Vagina (tissue), 2 donors: Measurements from ENCODE around the gene TEX48. TPM values are rescaled to one million over a fixed set of nuclear protein-coding genes. Genes with fewer than 3 reads are reported as not detected.
A peak's percentile ranks its signal among the peaks of the same experiment; 100 is the strongest.

ENCODE experiments used
- DNase-seq, 2 donors: peaks; one replicate each; pipeline ENCODE4 v3.0.0-alpha.2; 2017; ENCODE audit errors: extremely low spot score in 2 of 2
- H3K27ac ChIP-seq: fragments of 200-600 bp; sonication (generic); one replicate; pipeline ENCODE4 v1.5.1; 2019
- H3K27me3 ChIP-seq: fragments of 200-600 bp; sonication (generic); one replicate; pipeline ENCODE4 v1.5.1; 2019
- H3K36me3 ChIP-seq, 2 donors: fragments of 200-600 bp; sonication (generic); one replicate each; pipeline ENCODE4 v1.5.1; 2017 to 2019
- H3K4me1 ChIP-seq: fragments of 200-600 bp; sonication (generic); one replicate; pipeline ENCODE4 v1.5.1; 2019
- H3K4me3 ChIP-seq, 2 donors: fragments of 200-600 bp; sonication (generic); 1 replicate in 1 of 2; 2 replicates in 1 of 2; pipeline ENCODE4 v1.5.1; 2016 to 2019
- H3K9me3 ChIP-seq: fragments of 200-600 bp; sonication (generic); one replicate; pipeline ENCODE4 v1.5.1; 2019
- POLR2A ChIP-seq, 2 donors: fragments of 450-650 bp; IDR thresholded peaks; one replicate each; pipeline ENCODE4 v1.6.1; 2017; ENCODE audit warnings: antibody characterized with exemption in 2 of 2, mild to moderate bottlenecking in 2 of 2, moderate library complexity in 2 of 2
- POLR2AphosphoS5 ChIP-seq, 2 donors: sonication (generic); formaldehyde crosslinking; IDR thresholded peaks; one replicate each; pipeline ENCODE4 v1.9.0; 2017; ENCODE audit warnings: antibody characterized with exemption in 2 of 2, mild to moderate bottlenecking in 2 of 2, low read depth in 1 of 2; ENCODE audit not compliant: insufficient read depth in 1 of 2
- intact Hi-C: fragments of 100-400 bp; cut with DNase I; formaldehyde crosslinking; loops from one replicate; pipeline ENCODE4 v1.15.1; 2023
- total RNA-seq: library from RNA; depleted of rRNA; stranded (reverse); fragments of >200 nt; gene quantifications from one replicate; pipeline ENCODE4 v1.2.3, GENCODE V29; 2016
- TF ChIP-seq, protein P1 (sequence below), 3 experiments: fragments of 450-650 bp in 2 of 3; fragments of 200-600 bp in 1 of 3; sonication (generic) in 1 of 3; IDR thresholded peaks; one replicate each; pipeline ENCODE4 v1.5.1; 2017 to 2019; ENCODE audit warnings: antibody characterized with exemption in 3 of 3, mild to moderate bottlenecking in 2 of 3, moderate library complexity in 2 of 3

TEX48 gene
- total RNA-seq, 1 donor from 2014 or later = not detected

DNA sequence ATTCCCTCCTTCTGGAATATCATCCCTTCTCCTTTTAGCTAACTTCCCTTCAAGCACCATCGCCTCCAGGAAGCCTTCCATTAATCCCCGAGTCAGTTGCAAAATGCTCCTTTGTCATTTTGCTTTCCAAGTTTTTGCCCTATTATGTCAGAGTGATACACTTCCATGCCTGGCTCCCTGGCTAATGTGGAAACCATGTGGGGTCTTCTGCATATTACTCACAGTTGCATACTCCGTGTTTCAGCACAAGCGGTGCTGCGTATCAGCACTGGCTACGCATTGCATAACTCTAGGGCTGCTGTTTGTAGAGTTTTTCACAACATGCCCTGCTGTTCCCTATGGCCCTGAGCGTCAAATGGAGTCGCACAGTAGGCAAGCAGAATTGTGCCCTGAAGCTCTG is 26.3 kb downstream of the TEX48 start:
- intact Hi-C loops = no loop called here
- TF ChIP-seq, protein P1, sequence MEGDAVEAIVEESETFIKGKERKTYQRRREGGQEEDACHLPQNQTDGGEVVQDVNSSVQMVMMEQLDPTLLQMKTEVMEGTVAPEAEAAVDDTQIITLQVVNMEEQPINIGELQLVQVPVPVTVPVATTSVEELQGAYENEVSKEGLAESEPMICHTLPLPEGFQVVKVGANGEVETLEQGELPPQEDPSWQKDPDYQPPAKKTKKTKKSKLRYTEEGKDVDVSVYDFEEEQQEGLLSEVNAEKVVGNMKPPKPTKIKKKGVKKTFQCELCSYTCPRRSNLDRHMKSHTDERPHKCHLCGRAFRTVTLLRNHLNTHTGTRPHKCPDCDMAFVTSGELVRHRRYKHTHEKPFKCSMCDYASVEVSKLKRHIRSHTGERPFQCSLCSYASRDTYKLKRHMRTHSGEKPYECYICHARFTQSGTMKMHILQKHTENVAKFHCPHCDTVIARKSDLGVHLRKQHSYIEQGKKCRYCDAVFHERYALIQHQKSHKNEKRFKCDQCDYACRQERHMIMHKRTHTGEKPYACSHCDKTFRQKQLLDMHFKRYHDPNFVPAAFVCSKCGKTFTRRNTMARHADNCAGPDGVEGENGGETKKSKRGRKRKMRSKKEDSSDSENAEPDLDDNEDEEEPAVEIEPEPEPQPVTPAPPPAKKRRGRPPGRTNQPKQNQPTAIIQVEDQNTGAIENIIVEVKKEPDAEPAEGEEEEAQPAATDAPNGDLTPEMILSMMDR (IDR thresholded peaks at IDR 0.05) = no peak
- TF ChIP-seq POLR2AphosphoS5 (IDR thresholded peaks at IDR 0.05; ENCODE audit: insufficient read depth in 1 of 2, low read depth in 1 of 2) (no peak), POLR2A (IDR thresholded peaks at IDR 0.05) (no peak)

DNA sequence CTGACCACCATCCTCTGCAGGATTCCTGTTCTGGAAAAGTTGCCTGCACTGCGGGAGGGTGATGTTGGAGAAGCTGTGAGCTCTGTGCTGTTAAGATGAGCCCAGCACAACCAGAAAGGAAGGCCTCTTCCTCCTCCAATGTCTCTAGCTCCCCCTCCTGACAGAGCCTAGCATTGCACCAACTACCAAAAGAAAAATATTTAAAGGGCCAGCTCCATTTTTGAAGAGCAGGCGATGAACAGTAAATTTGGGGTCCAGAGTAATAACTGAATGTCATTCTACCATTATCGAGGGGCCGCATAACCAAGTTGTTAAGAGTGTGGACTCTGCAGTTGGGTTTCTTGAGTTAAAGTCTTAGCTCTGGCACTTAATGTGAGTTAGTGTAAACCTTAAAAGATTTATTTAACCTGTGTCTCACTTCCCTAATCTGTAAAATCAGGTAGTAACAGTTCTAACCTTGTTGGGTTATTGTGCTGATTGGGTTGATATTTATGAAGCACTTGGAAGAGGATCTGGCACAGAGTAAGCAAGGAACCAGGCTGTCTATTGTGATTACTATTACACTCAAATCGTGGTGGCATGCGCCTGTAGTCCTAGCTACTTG is 28.3 kb downstream of the TEX48 start:
- H3K4me1 ChIP-seq = peaks cover 8% of the 10 kb centered on the region
- DNase-seq = peak in 1 of 2 donors; percentile 82
- no peak for TF ChIP-seq POLR2A (IDR thresholded peaks at IDR 0.05)
- TF ChIP-seq, protein P1 (IDR thresholded peaks at IDR 0.05) = peak; percentile 80 to 89 (median 88)
- no peak for TF ChIP-seq POLR2AphosphoS5 (IDR thresholded peaks at IDR 0.05; ENCODE audit: insufficient read depth in 1 of 2, low read depth in 1 of 2)
- H3K27ac ChIP-seq = peak overlapping the region; percentile 37
- no peak overlapping the region for H3K4me3 ChIP-seq
- no peaks in the 10 kb centered on the region for H3K27me3 ChIP-seq
- H3K36me3 ChIP-seq = no peaks in the 10 kb centered on the region
- no peaks in the 10 kb centered on the region for H3K9me3 ChIP-seq
- intact Hi-C loops = loop anchor here (5.0 kb wide), 1 partner anchor 246 kb away; no protein-coding TSS in a partner anchor

More for the DNA sequence above, 26.3 kb downstream of the TEX48 start:
- H3K4me1 ChIP-seq = peaks cover 8% of the 10 kb centered on the region
- peak in 1 of 2 donors; percentile 34 for DNase-seq
- H3K36me3 ChIP-seq = no peaks in the 10 kb centered on the region
- H3K27ac ChIP-seq = no peak overlapping the region
- H3K9me3 ChIP-seq = no peaks in the 10 kb centered on the region
- no peaks in the 10 kb centered on the region for H3K27me3 ChIP-seq
- H3K4me3 ChIP-seq = no peak overlapping the region

DNA sequence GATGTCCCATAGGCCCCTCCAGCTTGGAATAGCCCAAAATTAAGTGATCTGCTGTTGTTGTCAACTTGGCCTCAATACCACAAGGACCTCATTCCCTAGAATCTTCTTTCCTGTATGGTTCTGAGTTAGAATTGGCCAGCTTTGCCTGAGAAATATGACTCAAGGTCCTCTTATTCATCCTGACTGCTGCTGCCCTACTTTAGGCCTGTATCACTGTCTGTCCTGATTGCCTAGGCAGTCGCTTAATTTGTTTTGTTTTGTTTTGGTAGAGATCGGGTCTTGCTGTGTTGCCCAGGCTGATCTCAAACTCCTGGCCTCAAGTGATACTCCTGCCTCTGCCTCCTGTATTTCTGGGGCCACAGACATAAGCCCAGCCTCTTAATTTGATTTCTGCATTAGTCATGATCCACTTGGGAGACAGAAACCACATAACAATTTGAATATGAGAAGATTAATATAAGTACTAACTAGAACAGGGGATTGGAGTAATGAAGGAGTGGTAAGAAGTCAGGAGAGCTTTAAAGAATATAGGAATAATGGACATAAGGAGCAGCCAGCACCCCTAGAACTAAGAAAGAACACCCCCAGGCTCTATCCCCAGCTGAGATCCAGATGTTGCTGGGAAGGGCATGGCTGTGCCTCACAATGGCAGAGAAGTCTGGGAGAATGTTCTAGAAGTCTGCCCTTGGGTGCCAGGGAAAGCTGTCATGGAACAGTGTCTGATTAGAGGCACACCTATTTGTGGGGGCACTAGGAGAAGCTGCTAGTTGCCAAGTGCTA is 29.0 kb downstream of the TEX48 start:
- Histone ChIP-seq H3K27ac (peak overlapping the region; percentile 37), H3K27me3 (no peaks in the 10 kb centered on the region), H3K36me3 (no peaks in the 10 kb centered on the region), H3K4me1 (peaks cover 8% of the 10 kb centered on the region), H3K9me3 (no peaks in the 10 kb centered on the region), H3K4me3 (no peak overlapping the region)
- DNase-seq = no peak
- TF ChIP-seq, protein P1 (IDR thresholded peaks at IDR 0.05) = no peak
- no peak for TF ChIP-seq POLR2A (IDR thresholded peaks at IDR 0.05)
- no peak for TF ChIP-seq POLR2AphosphoS5 (IDR thresholded peaks at IDR 0.05; ENCODE audit: insufficient read depth in 1 of 2, low read depth in 1 of 2)
- intact Hi-C loops = loop anchor here (5.0 kb wide), 1 partner anchor 246 kb away; no protein-coding TSS in a partner anchor

DNA sequence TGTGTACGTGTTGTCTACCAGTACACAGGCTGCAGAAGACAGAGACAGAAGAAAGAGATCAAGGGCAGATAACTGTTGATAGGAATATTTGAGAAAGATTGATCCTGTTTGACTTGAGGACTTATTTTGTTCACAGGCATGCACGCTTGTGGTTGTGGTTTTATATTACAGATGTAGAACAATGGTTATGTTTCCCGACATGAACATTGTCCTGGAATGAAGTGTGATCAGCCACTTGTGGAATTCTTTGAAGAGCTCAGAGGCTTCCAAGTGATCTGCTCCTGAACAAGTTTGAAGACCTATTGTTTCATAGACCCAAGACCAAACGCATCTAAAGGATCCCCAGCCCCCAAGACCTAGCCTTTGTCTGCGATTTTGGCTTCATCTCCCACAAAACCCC is 38.1 kb downstream of the TEX48 start:
- H3K27me3 ChIP-seq = no peaks in the 10 kb centered on the region
- H3K27ac ChIP-seq = no peak overlapping the region
- H3K4me1 ChIP-seq = no peaks in the 10 kb centered on the region
- intact Hi-C loops = no loop called here
- peaks cover 0 to 38% of the 10 kb centered on the region in 2 donors for H3K36me3 ChIP-seq
- H3K4me3 ChIP-seq = no peak overlapping the region
- H3K9me3 ChIP-seq = no peaks in the 10 kb centered on the region
- TF ChIP-seq, protein P1 (IDR thresholded peaks at IDR 0.05) = no peak
- no peak for TF ChIP-seq POLR2A (IDR thresholded peaks at IDR 0.05)
- TF ChIP-seq POLR2AphosphoS5 (IDR thresholded peaks at IDR 0.05; ENCODE audit: insufficient read depth in 1 of 2, low read depth in 1 of 2) = no peak
- no peak for DNase-seq

DNA sequence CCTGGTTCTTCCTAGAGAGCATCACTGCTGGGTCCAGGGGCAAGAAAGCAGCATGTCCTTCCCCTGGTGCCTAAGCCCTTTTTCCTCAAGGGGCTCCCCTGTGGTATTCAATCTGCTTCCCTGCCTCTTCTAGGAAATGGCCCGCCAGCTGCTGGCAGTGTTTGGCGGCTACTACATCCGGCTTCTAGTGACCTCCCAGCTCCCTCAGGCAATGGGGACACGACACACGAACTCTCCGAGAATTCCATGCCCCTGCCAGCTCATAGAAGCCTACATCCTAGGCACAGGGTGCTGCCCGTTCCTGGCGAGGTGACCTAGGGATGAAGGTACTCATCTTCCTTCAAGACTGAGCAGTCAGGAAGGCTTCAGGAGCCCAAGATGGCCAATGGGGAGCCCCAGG is 39.0 kb downstream of the TEX48 start:
- no peak overlapping the region for H3K4me3 ChIP-seq
- no peak overlapping the region for H3K27ac ChIP-seq
- H3K9me3 ChIP-seq = no peaks in the 10 kb centered on the region
- H3K36me3 ChIP-seq = peaks cover 0 to 44% of the 10 kb centered on the region in 2 donors
- H3K4me1 ChIP-seq = no peaks in the 10 kb centered on the region
- no peak for DNase-seq
- no peaks in the 10 kb centered on the region for H3K27me3 ChIP-seq
- no peak for TF ChIP-seq POLR2AphosphoS5 (IDR thresholded peaks at IDR 0.05; ENCODE audit: insufficient read depth in 1 of 2, low read depth in 1 of 2)
- TF ChIP-seq POLR2A (IDR thresholded peaks at IDR 0.05) = no peak
- TF ChIP-seq, protein P1 (IDR thresholded peaks at IDR 0.05) = no peak
- intact Hi-C loops = no loop called here
